HG03159 (cell line): ENCODE measurements around the gene METTL26.

Experiments
- ATAC-seq: cut with Tn5 transposase; IDR thresholded peaks from one replicate; pipeline ENCODE4 v1.9.1; 2021; ENCODE audit warnings: mild to moderate bottlenecking, moderate library complexity; ENCODE audit not compliant: unreplicated experiment

METTL26 gene

DNA sequence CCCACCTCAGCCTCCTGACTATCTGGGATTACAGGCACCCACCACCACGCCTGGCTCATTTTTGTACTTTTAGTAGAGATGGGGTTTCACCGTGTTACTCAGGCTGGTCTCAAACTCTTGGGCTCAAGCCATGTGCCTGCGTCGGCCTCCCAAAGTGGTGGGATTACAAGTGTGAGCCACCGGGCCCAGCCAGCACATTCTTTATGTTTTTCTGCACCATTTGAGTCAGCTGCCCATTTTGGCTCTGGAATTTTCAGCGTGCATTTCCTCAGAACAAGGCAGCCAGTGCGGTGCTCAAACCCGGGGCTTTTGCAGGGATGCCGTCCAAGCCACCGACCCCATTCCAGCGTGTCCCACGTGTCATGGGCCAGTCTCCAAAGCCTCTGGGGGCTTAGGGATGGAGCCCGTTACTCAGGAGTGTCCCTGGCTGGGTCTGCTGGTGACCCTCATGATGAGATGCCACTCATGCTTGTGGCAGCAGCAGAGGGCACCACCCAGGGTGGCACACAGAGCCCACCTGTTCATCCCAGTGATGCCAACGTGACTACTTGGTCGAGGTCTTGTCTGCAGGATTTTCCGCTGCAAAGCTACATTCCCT is 50.0 kb downstream of the METTL26 start:
- no peak for ATAC-seq

DNA sequence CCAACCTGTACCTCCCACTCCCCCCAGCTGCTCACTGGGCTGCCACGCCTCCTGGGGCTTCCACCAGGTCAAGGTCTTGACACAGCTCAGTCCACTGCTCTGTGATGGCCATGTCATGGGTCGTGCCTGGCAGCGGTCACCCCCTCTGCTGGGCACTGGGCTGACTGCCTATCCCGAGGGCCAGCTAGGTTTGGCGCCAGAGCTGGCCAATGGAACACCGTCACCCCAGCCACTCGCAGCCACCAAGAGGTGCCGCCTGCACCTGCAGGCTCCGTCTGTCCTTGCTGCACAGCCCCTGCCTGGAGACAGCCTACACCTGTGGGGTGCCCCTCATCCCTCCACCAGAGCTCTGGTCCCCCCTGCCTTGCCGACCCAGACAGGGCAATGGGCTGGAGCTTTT is 50.8 kb downstream of the METTL26 start:
- ATAC-seq, result no peak
